Measurements from ENCODE around the gene SAA2. TPM values are rescaled to one million over a fixed set of nuclear protein-coding genes. Genes with fewer than 3 reads are reported as not detected.

Gene SAA2
- total RNA-seq, 1 experiment from 2014 or later = not detected

DNA sequence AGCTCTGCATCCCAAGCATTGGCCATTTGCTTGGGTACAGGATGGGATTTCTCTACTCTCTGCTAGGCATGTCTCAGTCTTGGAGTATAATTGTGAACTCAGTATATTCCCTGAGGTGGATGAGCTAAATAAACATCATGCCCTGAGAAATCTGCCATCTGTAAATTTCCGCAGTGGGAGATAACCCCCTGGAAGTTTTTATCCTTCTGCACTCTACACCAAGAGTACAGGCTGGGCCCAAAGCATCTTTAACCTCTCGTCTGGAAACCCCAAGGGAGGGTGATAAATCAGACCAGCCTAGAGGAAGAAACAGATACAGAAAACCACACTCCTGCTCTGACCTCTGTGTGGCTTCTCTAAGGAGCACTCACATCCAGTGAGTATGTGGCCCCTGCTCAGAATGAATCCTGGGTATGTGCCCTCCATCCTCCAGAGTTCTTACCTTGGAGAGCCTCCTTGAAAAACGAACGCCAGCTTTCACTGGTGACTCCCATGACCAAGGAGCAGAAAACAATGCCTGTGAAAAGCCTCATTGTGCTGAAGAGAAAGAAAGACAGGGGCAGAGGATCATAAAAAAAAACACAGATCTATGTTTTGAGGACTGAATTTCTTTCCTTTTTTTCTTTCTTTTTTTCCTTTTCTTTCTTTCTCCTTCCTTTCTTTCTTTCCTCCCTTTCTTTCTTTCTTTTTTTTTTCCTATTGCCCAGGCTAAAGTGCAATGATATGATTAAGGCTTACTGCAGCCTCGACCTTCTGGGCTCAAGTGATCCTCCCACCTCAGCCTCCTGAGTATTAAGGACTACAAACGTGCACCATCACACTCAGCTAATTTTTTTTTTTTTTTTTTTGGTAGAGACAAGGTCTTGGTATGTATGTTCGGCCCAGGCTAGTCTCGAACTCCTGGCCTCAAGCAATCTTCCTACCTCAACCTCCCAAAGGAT, 12.8 kb downstream of the SAA2 start:
- TF ChIP-seq, protein P1, sequence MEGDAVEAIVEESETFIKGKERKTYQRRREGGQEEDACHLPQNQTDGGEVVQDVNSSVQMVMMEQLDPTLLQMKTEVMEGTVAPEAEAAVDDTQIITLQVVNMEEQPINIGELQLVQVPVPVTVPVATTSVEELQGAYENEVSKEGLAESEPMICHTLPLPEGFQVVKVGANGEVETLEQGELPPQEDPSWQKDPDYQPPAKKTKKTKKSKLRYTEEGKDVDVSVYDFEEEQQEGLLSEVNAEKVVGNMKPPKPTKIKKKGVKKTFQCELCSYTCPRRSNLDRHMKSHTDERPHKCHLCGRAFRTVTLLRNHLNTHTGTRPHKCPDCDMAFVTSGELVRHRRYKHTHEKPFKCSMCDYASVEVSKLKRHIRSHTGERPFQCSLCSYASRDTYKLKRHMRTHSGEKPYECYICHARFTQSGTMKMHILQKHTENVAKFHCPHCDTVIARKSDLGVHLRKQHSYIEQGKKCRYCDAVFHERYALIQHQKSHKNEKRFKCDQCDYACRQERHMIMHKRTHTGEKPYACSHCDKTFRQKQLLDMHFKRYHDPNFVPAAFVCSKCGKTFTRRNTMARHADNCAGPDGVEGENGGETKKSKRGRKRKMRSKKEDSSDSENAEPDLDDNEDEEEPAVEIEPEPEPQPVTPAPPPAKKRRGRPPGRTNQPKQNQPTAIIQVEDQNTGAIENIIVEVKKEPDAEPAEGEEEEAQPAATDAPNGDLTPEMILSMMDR (conservative IDR thresholded peaks at IDR 0.05) = no peak
- H3K27ac Mint-ChIP-seq = no peak overlapping the region
- Histone ChIP-seq H3K14ac (ENCODE audit: insufficient read depth, low read length) (no peak overlapping the region), H3K79me1 (ENCODE audit: insufficient read depth, low read depth, low read length, poor library complexity, severe bottlenecking) (no peaks in the 10 kb centered on the region), H2BK5ac (ENCODE audit: insufficient read length, low read length) (no peak overlapping the region), H3K4ac (ENCODE audit: low read depth, low read length) (no peak overlapping the region), H2BK15ac (ENCODE audit: low read depth, low read length) (no peak overlapping the region), H4K5ac (ENCODE audit: insufficient read length, low read depth, low read length) (no peak overlapping the region), H4K91ac (ENCODE audit: insufficient read length, low read depth, low read length) (no peak overlapping the region), H3K56ac (ENCODE audit: insufficient read length, low read depth, low read length) (no peak overlapping the region), H2AFZ (ENCODE audit: low read length) (peak overlapping the region; percentile 37), H2AK5ac (ENCODE audit: insufficient read length, low read length) (no peak overlapping the region), H3K9ac (ENCODE audit: extremely low read depth, insufficient read length, low read length) (no peak overlapping the region), H3K4me2 (ENCODE audit: insufficient read depth, insufficient read length, low read length) (no peak overlapping the region), H4K8ac (replicated peaks; ENCODE audit: insufficient read length, low read depth, low read length) (no peak overlapping the region), H3K23ac (ENCODE audit: insufficient read length, low read depth, low read length) (no peak overlapping the region), H3K79me2 (ENCODE audit: insufficient read depth, low read length) (no peaks in the 10 kb centered on the region), H3K4me1 (ENCODE audit: insufficient read depth, low read length) (no peaks in the 10 kb centered on the region), H3K27me3 (ENCODE audit: insufficient read depth, low read length) (no peaks in the 10 kb centered on the region), H3K27ac (ENCODE audit: insufficient read length, low read depth, low read length) (no peak overlapping the region), H3T11ph (ENCODE audit: low read length) (no peak overlapping the region), H3K23me2 (ENCODE audit: insufficient read length, low read depth, low read length, poor library complexity, severe bottlenecking) (no peaks in the 10 kb centered on the region), H2BK120ac (ENCODE audit: low read depth, low read length, poor library complexity, severe bottlenecking) (no peak overlapping the region), H2BK20ac (ENCODE audit: low read depth, low read length, poor library complexity, severe bottlenecking) (no peak overlapping the region), H3K18ac (ENCODE audit: insufficient read length, low read depth, low read length) (no peak overlapping the region), H2BK12ac (ENCODE audit: insufficient read length, low read depth, low read length) (no peak overlapping the region), H4K20me1 (ENCODE audit: control insufficient read depth, insufficient read depth, insufficient read length) (no peaks in the 10 kb centered on the region), H3K9me3 (ENCODE audit: control insufficient read depth, low read depth, low read length) (no peaks in the 10 kb centered on the region)
- no peaks in the 10 kb centered on the region for H3K36me3 Mint-ChIP-seq (ENCODE audit: insufficient read depth in 1 of 3, low read depth in 3 of 3)
- H3K27me3 Mint-ChIP-seq (ENCODE audit: low read depth) = peaks cover 14% of the 10 kb centered on the region
- no peaks in the 10 kb centered on the region for H3K4me1 Mint-ChIP-seq
- DNase-seq = no peak
- WGBS (ENCODE audit: extremely low coverage, insufficient read length, low lambda C conversion rate) = no CpG with 5 or more reads among the region's 8 CpGs
- H3K9me3 Mint-ChIP-seq = no peaks in the 10 kb centered on the region
- no peak overlapping the region for H3K4me3 Mint-ChIP-seq

All from H9 (cell line).